Loucy (cell line): ENCODE results near the gene DNAJC22.

ENCODE experiments used
- H2AFZ ChIP-seq: fragments of 200-600 bp; sonication (generic); 2 replicates; pipeline ENCODE4 v1.6.0; 2016; ENCODE audit warnings: antibody characterized with exemption, mild to moderate bottlenecking, low read length, moderate library complexity
- H3F3A ChIP-seq: fragments of 200-600 bp; 2 replicates; pipeline ENCODE4 v1.6.0; 2016; ENCODE audit warnings: antibody characterized with exemption, low read depth, mild to moderate bottlenecking
- H3K27me3 ChIP-seq: fragments of 200-600 bp; sonication (generic); 2 replicates; pipeline ENCODE4 v1.6.1; 2014; ENCODE audit warnings: low read length, mild to moderate bottlenecking; ENCODE audit not compliant: insufficient read depth, poor library complexity, severe bottlenecking
- H3K36me3 ChIP-seq: fragments of 200-600 bp; sonication (generic); 2 replicates; pipeline ENCODE4 v1.6.1; 2016; ENCODE audit warnings: low read length; ENCODE audit not compliant: insufficient read depth
- H3K4me1 ChIP-seq: fragments of 200-600 bp; sonication (generic); 2 replicates; pipeline ENCODE4 v1.5.1; 2014; ENCODE audit warnings: low read length, mild to moderate bottlenecking; ENCODE audit not compliant: insufficient read depth, poor library complexity, severe bottlenecking
- H3K4me2 ChIP-seq: fragments of 200-600 bp; sonication (generic); 2 replicates; pipeline ENCODE4 v1.6.0; 2014; ENCODE audit warnings: antibody characterized with exemption, low read length, low read depth, mild to moderate bottlenecking; ENCODE audit not compliant: poor library complexity, severe bottlenecking
- H3K4me3 ChIP-seq: fragments of 200-600 bp; sonication (generic); 2 replicates; pipeline ENCODE4 v1.5.1; 2014; ENCODE audit warnings: low read length, mild to moderate bottlenecking, mixed read lengths; ENCODE audit not compliant: poor library complexity, severe bottlenecking
- H3K79me2 ChIP-seq: fragments of 200-600 bp; sonication (generic); 2 replicates; pipeline ENCODE4 v1.6.1; 2014; ENCODE audit warnings: low read length; ENCODE audit not compliant: insufficient read depth
- H3K9ac ChIP-seq: fragments of 200-600 bp; sonication (generic); 2 replicates; pipeline ENCODE4 v1.6.0; 2014; ENCODE audit warnings: mild to moderate bottlenecking, low read depth, low read length, moderate library complexity; ENCODE audit not compliant: poor library complexity, severe bottlenecking
- H3K9me2 ChIP-seq: fragments of 200-600 bp; sonication (generic); replicated peaks from 2 replicates; pipeline ENCODE4 v1.6.1; 2016; ENCODE audit warnings: low read depth, low read length, mixed read lengths
- H3K9me3 ChIP-seq: fragments of 200-600 bp; sonication (generic); 2 replicates; pipeline ENCODE4 v1.6.1; 2014; ENCODE audit warnings: mild to moderate bottlenecking, antibody characterized with exemption, low read length, low read depth; ENCODE audit not compliant: insufficient read depth
- H4K20me1 ChIP-seq: fragments of 200-600 bp; sonication (generic); 2 replicates; pipeline ENCODE4 v1.6.0; 2014; ENCODE audit warnings: antibody characterized with exemption, low read length, mild to moderate bottlenecking; ENCODE audit not compliant: insufficient read depth, poor library complexity, severe bottlenecking
- EZH2phosphoT487 ChIP-seq: fragments of 200-600 bp; IDR thresholded peaks from 2 replicates; pipeline ENCODE4 v1.6.1; 2018; ENCODE audit warnings: antibody characterized with exemption, mild to moderate bottlenecking, moderate library complexity, borderline replicate concordance
- TF ChIP-seq, protein P1 (sequence below): fragments of 200-600 bp; sonication (generic); conservative IDR thresholded peaks from 2 replicates; pipeline ENCODE4 v1.5.1; 2014; ENCODE audit warnings: mild to moderate bottlenecking, antibody characterized with exemption, low read length

DNAJC22 gene

DNA sequence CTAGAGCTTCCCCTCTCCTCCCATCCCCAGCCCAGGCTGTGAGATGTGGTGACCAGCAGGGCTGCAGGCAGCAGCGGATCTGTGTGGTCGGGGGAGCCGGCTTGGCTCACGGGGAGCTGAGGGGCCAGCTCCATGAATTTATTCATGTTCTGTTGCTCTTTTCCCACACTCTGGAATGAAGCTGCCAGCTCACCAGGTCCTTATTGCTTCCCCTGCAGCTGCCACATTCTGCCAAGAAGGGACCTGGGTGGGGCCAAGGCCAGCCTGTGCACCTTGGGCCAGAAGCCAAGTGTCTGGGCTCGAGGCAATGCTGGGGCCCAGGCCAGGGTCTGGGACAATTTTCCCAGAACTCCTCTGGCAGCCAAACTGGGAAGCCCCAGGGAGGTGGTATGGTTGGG lies 7.2 kb upstream of the DNAJC22 start:
- no peaks in the 10 kb centered on the region for H4K20me1 ChIP-seq
- no peaks in the 10 kb centered on the region for H3K36me3 ChIP-seq
- no peaks in the 10 kb centered on the region for H3K79me2 ChIP-seq
- no peaks in the 10 kb centered on the region for H3F3A ChIP-seq
- H3K9me2 ChIP-seq = no peaks in the 10 kb centered on the region
- no peak overlapping the region for H3K4me2 ChIP-seq
- TF ChIP-seq, protein P1, sequence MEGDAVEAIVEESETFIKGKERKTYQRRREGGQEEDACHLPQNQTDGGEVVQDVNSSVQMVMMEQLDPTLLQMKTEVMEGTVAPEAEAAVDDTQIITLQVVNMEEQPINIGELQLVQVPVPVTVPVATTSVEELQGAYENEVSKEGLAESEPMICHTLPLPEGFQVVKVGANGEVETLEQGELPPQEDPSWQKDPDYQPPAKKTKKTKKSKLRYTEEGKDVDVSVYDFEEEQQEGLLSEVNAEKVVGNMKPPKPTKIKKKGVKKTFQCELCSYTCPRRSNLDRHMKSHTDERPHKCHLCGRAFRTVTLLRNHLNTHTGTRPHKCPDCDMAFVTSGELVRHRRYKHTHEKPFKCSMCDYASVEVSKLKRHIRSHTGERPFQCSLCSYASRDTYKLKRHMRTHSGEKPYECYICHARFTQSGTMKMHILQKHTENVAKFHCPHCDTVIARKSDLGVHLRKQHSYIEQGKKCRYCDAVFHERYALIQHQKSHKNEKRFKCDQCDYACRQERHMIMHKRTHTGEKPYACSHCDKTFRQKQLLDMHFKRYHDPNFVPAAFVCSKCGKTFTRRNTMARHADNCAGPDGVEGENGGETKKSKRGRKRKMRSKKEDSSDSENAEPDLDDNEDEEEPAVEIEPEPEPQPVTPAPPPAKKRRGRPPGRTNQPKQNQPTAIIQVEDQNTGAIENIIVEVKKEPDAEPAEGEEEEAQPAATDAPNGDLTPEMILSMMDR = no peak
- no peak for TF ChIP-seq EZH2phosphoT487
- no peaks in the 10 kb centered on the region for H3K9me3 ChIP-seq
- H3K9ac ChIP-seq = no peak overlapping the region
- H3K4me3 ChIP-seq = no peak overlapping the region
- no peaks in the 10 kb centered on the region for H3K27me3 ChIP-seq
- peaks cover 14% of the 10 kb centered on the region for H3K4me1 ChIP-seq
- no peak overlapping the region for H2AFZ ChIP-seq

GRCh38 chr12:49340095-49340870 lies 6.4 kb upstream of the DNAJC22 start:
- no peaks in the 10 kb centered on the region for H3K9me2 ChIP-seq
- TF ChIP-seq, protein P1 = no peak
- TF ChIP-seq EZH2phosphoT487 = no peak
- no peaks in the 10 kb centered on the region for H3K27me3 ChIP-seq
- H3F3A ChIP-seq = no peaks in the 10 kb centered on the region
- H3K4me1 ChIP-seq = peaks cover 14% of the 10 kb centered on the region
- H3K9me3 ChIP-seq = no peaks in the 10 kb centered on the region
- H3K36me3 ChIP-seq = no peaks in the 10 kb centered on the region
- H3K79me2 ChIP-seq = no peaks in the 10 kb centered on the region
- H3K4me2 ChIP-seq = no peak overlapping the region
- no peak overlapping the region for H3K9ac ChIP-seq
- no peaks in the 10 kb centered on the region for H4K20me1 ChIP-seq
- H2AFZ ChIP-seq = no peak overlapping the region
- H3K4me3 ChIP-seq = no peak overlapping the region

- Histone ChIP-seq H3K4me2 (no peak overlapping the region), H3K4me1 (peaks cover 14% of the 10 kb centered on the region), H3K9me3 (no peaks in the 10 kb centered on the region), H2AFZ (no peak overlapping the region), H3K9me2 (no peaks in the 10 kb centered on the region), H3K79me2 (no peaks in the 10 kb centered on the region), H3F3A (no peaks in the 10 kb centered on the region), H3K27me3 (no peaks in the 10 kb centered on the region), H4K20me1 (no peaks in the 10 kb centered on the region), H3K9ac (no peak overlapping the region), H3K36me3 (no peaks in the 10 kb centered on the region), H3K4me3 (no peak overlapping the region)
- TF ChIP-seq EZH2phosphoT487 = no peak
- TF ChIP-seq, protein P1 = no peak
Observed at GRCh38 chr12:49340971-49341776, 5.5 kb upstream of the DNAJC22 start.
